DND-41 (cell line): Measurements from ENCODE around the gene LSMEM2.
A peak's percentile ranks its signal among the peaks of the same experiment; 100 is the strongest.

ENCODE experiments used
- ATAC-seq: fragments of 200-7000 bp; cut with Tn5 transposase; 3 replicates; pipeline ENCODE4 v1.9.1; 2021; ENCODE audit warnings: low read depth; ENCODE audit not compliant: insufficient read depth
- DNase-seq: peaks from one replicate; pipeline ENCODE4 v3.0.0-alpha.2; 2020
- H2AFZ ChIP-seq: 2 replicates; pipeline ENCODE4 v1.6.0; 2012; ENCODE audit warnings: low read depth, low read length
- H3K27ac ChIP-seq: 2 replicates; pipeline ENCODE4 v1.5.1; 2012; ENCODE audit warnings: low read length, inconsistent platforms
- H3K27me3 ChIP-seq: fragments of 200-600 bp; sonication (generic); 2 replicates; pipeline ENCODE4 v1.6.0; 2012; ENCODE audit warnings: low read length, mild to moderate bottlenecking, inconsistent platforms; ENCODE audit not compliant: insufficient read depth, poor library complexity
- H3K36me3 ChIP-seq: 2 replicates; pipeline ENCODE4 v1.5.1; 2012; ENCODE audit warnings: low read length, inconsistent platforms; ENCODE audit not compliant: insufficient read depth
- H3K4me1 ChIP-seq: 2 replicates; pipeline ENCODE4 v1.5.1; 2012; ENCODE audit warnings: mild to moderate bottlenecking, low read length; ENCODE audit not compliant: insufficient read depth
- H3K4me2 ChIP-seq: 2 replicates; pipeline ENCODE4 v1.6.0; 2012; ENCODE audit warnings: mild to moderate bottlenecking, moderate library complexity, low read length, inconsistent platforms; ENCODE audit not compliant: insufficient read depth
- H3K4me3 ChIP-seq, 2 experiments: fragments of 200-600 bp in 1 of 2; shearing (Covaris generic) in 1 of 2; 2 replicates each; pipeline ENCODE4 v1.5.1; 2012 to 2016; ENCODE audit warnings: inconsistent platforms in 2 of 2, low read length in 2 of 2, mild to moderate bottlenecking in 2 of 2, low read depth in 1 of 2, moderate library complexity in 1 of 2
- H3K79me2 ChIP-seq: 2 replicates; pipeline ENCODE4 v1.6.0; 2012; ENCODE audit warnings: low read length, inconsistent platforms; ENCODE audit not compliant: insufficient read depth
- H3K9ac ChIP-seq: 2 replicates; pipeline ENCODE4 v1.6.0; 2012; ENCODE audit warnings: low read depth, mild to moderate bottlenecking, inconsistent platforms, low read length, moderate library complexity
- H3K9me3 ChIP-seq: 2 replicates; pipeline ENCODE4 v1.5.1; 2012; ENCODE audit warnings: low read length, moderate library complexity, mild to moderate bottlenecking, inconsistent platforms; ENCODE audit not compliant: insufficient read depth, severe bottlenecking
- H4K20me1 ChIP-seq: 2 replicates; pipeline ENCODE4 v1.6.0; 2012; ENCODE audit warnings: low read length; ENCODE audit not compliant: insufficient read depth
- EZH2 ChIP-seq: IDR thresholded peaks from 3 replicates; pipeline ENCODE4 v1.6.1; 2012; ENCODE audit warnings: borderline replicate concordance, low read depth, mild to moderate bottlenecking, moderate library complexity, low read length, inconsistent platforms; ENCODE audit not compliant: severe bottlenecking
- TF ChIP-seq, protein P1 (sequence below): IDR thresholded peaks from 2 replicates; pipeline ENCODE4 v1.5.1; 2012; ENCODE audit warnings: borderline replicate concordance, low read length, moderate library complexity, mild to moderate bottlenecking; ENCODE audit not compliant: poor library complexity, severe bottlenecking; ENCODE audit errors: extremely low read depth

The LSMEM2 gene

DNA sequence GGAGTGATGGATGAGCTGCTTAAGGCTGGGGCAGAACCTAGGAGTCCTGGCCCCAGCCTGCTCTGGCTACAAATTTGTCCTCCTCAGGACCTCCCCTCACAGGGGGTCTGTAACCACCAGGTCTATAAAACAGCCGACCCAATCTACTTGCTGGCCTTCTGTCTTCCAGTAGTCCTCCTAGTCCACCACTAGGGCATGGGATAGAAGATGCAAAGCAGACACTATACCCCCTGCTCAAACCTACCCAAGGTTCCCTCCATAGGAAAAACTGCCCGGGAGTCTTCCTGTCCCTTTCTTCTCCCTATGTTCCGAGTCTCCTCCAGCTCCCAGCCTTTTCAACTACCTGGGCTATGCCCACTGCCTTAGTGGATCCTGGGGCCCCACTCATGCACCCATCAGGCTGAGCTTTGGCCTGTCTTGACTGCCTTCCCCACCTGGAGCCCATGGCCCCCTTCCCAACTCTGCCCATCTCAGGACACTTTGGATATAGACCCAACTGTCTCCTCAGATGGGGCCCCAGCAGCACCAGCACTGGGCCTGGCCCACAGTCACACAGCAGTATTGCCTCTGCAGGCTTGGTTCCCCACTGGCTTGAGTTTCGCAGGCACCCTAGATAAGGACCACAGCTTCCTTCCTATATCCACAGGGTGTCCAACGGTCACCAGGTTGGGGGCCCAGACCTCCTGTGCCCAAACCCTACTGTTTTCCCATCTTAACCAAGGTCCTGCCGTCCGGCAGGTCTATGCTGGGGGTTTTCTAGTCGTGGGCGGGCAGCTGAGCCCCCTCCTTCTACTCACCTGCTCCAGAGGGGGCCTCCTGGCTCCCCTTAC, 19.2 kb downstream of the LSMEM2 start:
- H3K79me2 ChIP-seq, result peaks cover 7% of the 10 kb centered on the region; the same call in 1 of the 2 replicates
- 0 out of 2 replicates have a peak overlapping the region, but pooled peaks have one; percentile 100 for H2AFZ ChIP-seq
- no peak for DNase-seq
- no peak for ATAC-seq
- peaks cover 33% of the 10 kb centered on the region for H3K4me1 ChIP-seq
- peak overlapping the region; percentile 100 for H3K4me2 ChIP-seq
- peaks cover 3% of the 10 kb centered on the region; the same call in 1 of the 2 replicates for H4K20me1 ChIP-seq
- H3K36me3 ChIP-seq, result peaks cover 6% of the 10 kb centered on the region; the same call in 1 of the 2 replicates
- H3K9ac ChIP-seq, result peak overlapping the region; percentile 92
- H3K4me3 ChIP-seq, result peak overlapping the region; percentile 92 to 100
- H3K9me3 ChIP-seq, result no peaks in the 10 kb centered on the region
- H3K27ac ChIP-seq, result peak overlapping the region; percentile 96
- H3K27me3 ChIP-seq, result no peaks in the 10 kb centered on the region
- no peak for TF ChIP-seq EZH2
- TF ChIP-seq, protein P1, sequence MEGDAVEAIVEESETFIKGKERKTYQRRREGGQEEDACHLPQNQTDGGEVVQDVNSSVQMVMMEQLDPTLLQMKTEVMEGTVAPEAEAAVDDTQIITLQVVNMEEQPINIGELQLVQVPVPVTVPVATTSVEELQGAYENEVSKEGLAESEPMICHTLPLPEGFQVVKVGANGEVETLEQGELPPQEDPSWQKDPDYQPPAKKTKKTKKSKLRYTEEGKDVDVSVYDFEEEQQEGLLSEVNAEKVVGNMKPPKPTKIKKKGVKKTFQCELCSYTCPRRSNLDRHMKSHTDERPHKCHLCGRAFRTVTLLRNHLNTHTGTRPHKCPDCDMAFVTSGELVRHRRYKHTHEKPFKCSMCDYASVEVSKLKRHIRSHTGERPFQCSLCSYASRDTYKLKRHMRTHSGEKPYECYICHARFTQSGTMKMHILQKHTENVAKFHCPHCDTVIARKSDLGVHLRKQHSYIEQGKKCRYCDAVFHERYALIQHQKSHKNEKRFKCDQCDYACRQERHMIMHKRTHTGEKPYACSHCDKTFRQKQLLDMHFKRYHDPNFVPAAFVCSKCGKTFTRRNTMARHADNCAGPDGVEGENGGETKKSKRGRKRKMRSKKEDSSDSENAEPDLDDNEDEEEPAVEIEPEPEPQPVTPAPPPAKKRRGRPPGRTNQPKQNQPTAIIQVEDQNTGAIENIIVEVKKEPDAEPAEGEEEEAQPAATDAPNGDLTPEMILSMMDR, result no peak

DNA sequence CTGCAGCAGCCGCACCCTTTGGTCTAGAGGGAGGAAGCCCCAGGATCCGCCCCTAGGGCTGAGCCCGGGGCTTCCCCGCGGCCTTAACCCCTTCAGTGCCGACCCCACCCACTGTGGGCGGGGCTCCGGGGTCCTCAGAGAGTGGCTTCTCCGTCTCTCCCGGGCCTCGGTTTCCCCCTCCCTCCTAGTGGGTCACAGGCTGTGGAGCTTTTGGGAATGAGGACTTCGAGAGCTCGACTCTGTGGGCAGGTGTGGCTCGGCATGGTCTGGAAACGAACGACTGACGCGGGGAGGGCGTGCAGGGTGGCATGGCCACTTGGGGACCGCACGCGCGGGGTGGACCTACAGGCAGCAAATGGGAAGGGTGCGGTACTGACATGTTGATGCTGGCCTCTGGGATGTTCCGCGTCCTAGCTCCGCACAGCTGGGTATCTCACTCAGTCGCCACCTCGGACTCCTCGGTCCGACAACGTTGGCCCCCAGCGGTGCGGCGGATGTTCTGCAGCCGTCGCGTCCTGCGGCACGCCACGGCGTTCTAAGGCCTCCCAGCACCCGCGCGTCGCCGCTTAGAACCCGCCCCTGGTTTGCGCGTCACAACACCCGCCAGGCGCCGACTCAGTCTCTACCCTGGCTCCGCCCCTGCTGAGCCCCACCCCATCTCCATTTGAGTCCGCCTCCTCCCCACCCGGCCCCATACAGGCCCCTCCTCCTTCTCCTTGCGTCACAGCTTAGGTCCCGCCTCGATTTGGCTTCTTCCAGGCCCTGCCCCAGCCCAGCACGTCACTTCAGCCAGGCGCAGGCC, 20.1 kb downstream of the LSMEM2 start, which contains the start of the genes HYAL3 and NAA80:
TSS of gene HYAL3 (minus strand) at position 570 of the 802 bp plus-strand sequence. CDS start 3,803 bp downstream, outside the sequence.
TSS of gene NAA80 (minus strand) at position 570 of the 802 bp plus-strand sequence. CDS start 1,942 bp downstream, outside the sequence.
- DNase-seq (peak; percentile 99), ATAC-seq (peak; percentile 86)
- H2AFZ ChIP-seq, result peak within 1 kb of the TSS; percentile 100
- peak within 1 kb of the TSS; percentile 100 for H3K4me2 ChIP-seq
- peak within 1 kb of the TSS; percentile 92 to 100 for H3K4me3 ChIP-seq
- H3K36me3 ChIP-seq, result peaks cover 6% of the 10 kb centered on the region; the same call in 1 of the 2 replicates
- TF ChIP-seq, protein P1, result peak; percentile 63
- TF ChIP-seq EZH2, result no peak
- H4K20me1 ChIP-seq, result peaks cover 3% of the 10 kb centered on the region; the same call in 1 of the 2 replicates
- peak within 1 kb of the TSS; percentile 92 for H3K9ac ChIP-seq
- H3K9me3 ChIP-seq, result no peaks in the 10 kb centered on the region
- no peaks in the 10 kb centered on the region for H3K27me3 ChIP-seq
- peak within 1 kb of the TSS; percentile 96 for H3K27ac ChIP-seq
- peaks cover 28% of the 10 kb centered on the region for H3K4me1 ChIP-seq
- peaks cover 7% of the 10 kb centered on the region; the same call in 1 of the 2 replicates for H3K79me2 ChIP-seq

DNA sequence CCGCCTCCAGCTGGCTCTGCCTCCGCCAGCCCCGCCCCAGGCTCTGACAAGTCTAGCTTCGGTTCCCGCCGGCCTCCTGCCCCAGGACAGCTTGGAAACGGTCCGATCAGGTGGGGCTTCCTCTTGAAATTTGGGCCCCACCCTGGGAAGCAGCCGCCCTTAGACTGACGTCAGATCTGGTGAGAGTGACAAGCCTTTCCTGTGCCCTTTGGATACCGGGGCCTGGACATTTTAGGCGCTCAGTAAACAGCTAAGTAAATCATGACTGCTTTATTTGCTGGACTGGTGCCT, 20.7 kb downstream of the LSMEM2 start:
- peak overlapping the region; percentile 92 for H3K9ac ChIP-seq
- H3K27me3 ChIP-seq, result no peaks in the 10 kb centered on the region
- peak overlapping the region; percentile 100 for H3K4me2 ChIP-seq
- H3K4me1 ChIP-seq, result peaks cover 28% of the 10 kb centered on the region
- H2AFZ ChIP-seq, result peak overlapping the region; percentile 91
- no peak for ATAC-seq
- no peaks in the 10 kb centered on the region for H3K9me3 ChIP-seq
- peaks cover 6% of the 10 kb centered on the region; the same call in 1 of the 2 replicates for H3K36me3 ChIP-seq
- peaks cover 7% of the 10 kb centered on the region; the same call in 1 of the 2 replicates for H3K79me2 ChIP-seq
- peak overlapping the region; percentile 33 to 82; a peak in 3 of 4 replicates for H3K4me3 ChIP-seq
- H4K20me1 ChIP-seq, result peaks cover 3% of the 10 kb centered on the region; the same call in 1 of the 2 replicates
- peak overlapping the region; percentile 83 for H3K27ac ChIP-seq
- TF ChIP-seq, protein P1, result no peak
- TF ChIP-seq EZH2, result no peak
- DNase-seq, result no peak
